ENCODE data around the gene NEURL1.

DNA sequence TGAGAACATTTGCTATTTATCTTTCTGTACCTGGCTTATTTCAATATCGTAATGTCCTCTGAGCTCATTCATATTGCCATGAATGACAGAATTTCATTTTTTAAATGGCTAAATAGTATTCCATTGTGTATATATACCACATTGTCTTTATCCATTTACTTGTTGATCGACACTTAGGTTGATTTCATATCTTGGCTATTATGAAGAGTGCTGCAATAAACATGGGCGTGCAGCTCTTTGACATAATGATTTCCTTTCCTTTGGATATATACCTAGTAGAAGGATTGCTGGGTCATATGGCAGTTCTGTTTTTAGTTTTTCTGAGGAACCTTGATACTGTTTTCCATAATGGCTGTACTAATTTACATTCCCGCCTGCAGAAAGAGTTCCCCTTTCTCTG is 30.2 kb downstream of the NEURL1 start:
- TF ChIP-seq, protein P1, sequence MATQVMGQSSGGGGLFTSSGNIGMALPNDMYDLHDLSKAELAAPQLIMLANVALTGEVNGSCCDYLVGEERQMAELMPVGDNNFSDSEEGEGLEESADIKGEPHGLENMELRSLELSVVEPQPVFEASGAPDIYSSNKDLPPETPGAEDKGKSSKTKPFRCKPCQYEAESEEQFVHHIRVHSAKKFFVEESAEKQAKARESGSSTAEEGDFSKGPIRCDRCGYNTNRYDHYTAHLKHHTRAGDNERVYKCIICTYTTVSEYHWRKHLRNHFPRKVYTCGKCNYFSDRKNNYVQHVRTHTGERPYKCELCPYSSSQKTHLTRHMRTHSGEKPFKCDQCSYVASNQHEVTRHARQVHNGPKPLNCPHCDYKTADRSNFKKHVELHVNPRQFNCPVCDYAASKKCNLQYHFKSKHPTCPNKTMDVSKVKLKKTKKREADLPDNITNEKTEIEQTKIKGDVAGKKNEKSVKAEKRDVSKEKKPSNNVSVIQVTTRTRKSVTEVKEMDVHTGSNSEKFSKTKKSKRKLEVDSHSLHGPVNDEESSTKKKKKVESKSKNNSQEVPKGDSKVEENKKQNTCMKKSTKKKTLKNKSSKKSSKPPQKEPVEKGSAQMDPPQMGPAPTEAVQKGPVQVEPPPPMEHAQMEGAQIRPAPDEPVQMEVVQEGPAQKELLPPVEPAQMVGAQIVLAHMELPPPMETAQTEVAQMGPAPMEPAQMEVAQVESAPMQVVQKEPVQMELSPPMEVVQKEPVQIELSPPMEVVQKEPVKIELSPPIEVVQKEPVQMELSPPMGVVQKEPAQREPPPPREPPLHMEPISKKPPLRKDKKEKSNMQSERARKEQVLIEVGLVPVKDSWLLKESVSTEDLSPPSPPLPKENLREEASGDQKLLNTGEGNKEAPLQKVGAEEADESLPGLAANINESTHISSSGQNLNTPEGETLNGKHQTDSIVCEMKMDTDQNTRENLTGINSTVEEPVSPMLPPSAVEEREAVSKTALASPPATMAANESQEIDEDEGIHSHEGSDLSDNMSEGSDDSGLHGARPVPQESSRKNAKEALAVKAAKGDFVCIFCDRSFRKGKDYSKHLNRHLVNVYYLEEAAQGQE (IDR thresholded peaks at IDR 0.05; ENCODE audit: insufficient read depth in 1 of 2, low read depth in 2 of 2, low read length in 2 of 2) = no peak
- TF ChIP-seq SIN3A (IDR thresholded peaks at IDR 0.05; ENCODE audit: borderline replicate concordance, insufficient read depth, low read length) = no peak
